K562 (cell line): ENCODE data around the gene RNF121. TPM values are rescaled to one million over a fixed set of nuclear protein-coding genes. Genes with fewer than 3 reads are reported as not detected.

Experiments
- ATAC-seq: fragments of 200-7000 bp; cut with Tn5 transposase; 3 replicates; pipeline ENCODE4 v1.9.1; 2020; ENCODE audit warnings: moderate library complexity
- BruUV-seq: library from RNA; stranded (reverse); fragments of 400-500 nt; replicated peaks from 2 replicates; lab custom pipeline; 2021; lab: Mats Ljungman, UMichigan
- CTCF ChIA-PET: fragments of 300-600 bp; formaldehyde crosslinking; extraction: SDS; loops from one replicate; lab custom pipeline; 2021; ENCODE audit warnings: low intra/inter-chr PET ratio; lab: Yijun Ruan, JAX
- POLR2A ChIA-PET: fragments of 300-600, 350-650 bp; sonication (Branson Sonifier 250); formaldehyde crosslinking; extraction: SDS; loops from one replicate; lab custom pipeline; 2021; ENCODE audit warnings: antibody characterized with exemption, inconsistent platforms; lab: Yijun Ruan, JAX
- DNase-seq, 4 experiments: peaks; one replicate each; pipeline versions ENCODE4 v3.0.0 to v3.0.0-alpha.2; 2011 to 2018; ENCODE audit warnings: low spot score in 3 of 4, mixed read lengths in 3 of 4; ENCODE audit errors: extremely low read depth in 1 of 4
- FAIRE-seq: peaks from 2 replicates; lab custom pipeline; 2011; peaks lifted over from hg19 to GRCh38; lab: Jason Lieb, UNC
- H2AFZ ChIP-seq: 2 replicates; pipeline ENCODE4 v1.6.0; 2011; ENCODE audit warnings: low read depth, low read length, control low read depth, inconsistent platforms
- H3K27ac ChIP-seq: fragments of 200-600 bp; 3 replicates; pipeline ENCODE4 v1.8.0; 2011; ENCODE audit warnings: low read depth, mild to moderate bottlenecking, control low read depth, inconsistent platforms, low read length, moderate library complexity, mixed read lengths; ENCODE audit errors: extremely low read depth
- H3K27me3 ChIP-seq, 2 experiments: fragments of 300-600 bp in 1 of 2; 2 replicates in 1 of 2; 3 replicates in 1 of 2; pipeline versions ENCODE4 v1.6.0 to v1.8.0; 2011; ENCODE audit warnings: inconsistent platforms in 2 of 2, low read length in 2 of 2, mild to moderate bottlenecking in 1 of 2, mixed read lengths in 1 of 2, moderate library complexity in 1 of 2; ENCODE audit not compliant: control insufficient read depth in 2 of 2, insufficient read depth in 2 of 2
- H3K36me3 ChIP-seq: fragments of 300-600 bp; 3 replicates; pipeline ENCODE4 v1.8.0; 2011; ENCODE audit warnings: mild to moderate bottlenecking, low read length, inconsistent platforms; ENCODE audit not compliant: control insufficient read depth, insufficient read depth
- H3K4me1 ChIP-seq, 2 experiments: fragments of 200-600 bp in 1 of 2; replicated peaks in 1 of 2; 2 replicates in 1 of 2; 3 replicates in 1 of 2; pipeline versions ENCODE4 v1.5.1 to v1.8.0; 2011; ENCODE audit warnings: inconsistent platforms in 2 of 2, low read length in 2 of 2, mild to moderate bottlenecking in 1 of 2, mixed read lengths in 1 of 2, moderate library complexity in 1 of 2; ENCODE audit not compliant: control insufficient read depth in 2 of 2, insufficient read depth in 2 of 2
- H3K4me2 ChIP-seq: 2 replicates; pipeline ENCODE4 v1.6.1; 2011; ENCODE audit warnings: low read length, control low read depth, inconsistent platforms, mixed read lengths; ENCODE audit not compliant: insufficient read depth
- H3K4me3 ChIP-seq: fragments of 200-600 bp; sonication (generic), shearing (Covaris generic); 2 replicates; pipeline ENCODE4 v1.5.1; 2016; ENCODE audit warnings: control low read depth, inconsistent platforms
- H3K79me2 ChIP-seq: fragments of 200-600 bp; 3 replicates; pipeline ENCODE4 v1.8.0; 2011; ENCODE audit warnings: low read length, inconsistent platforms; ENCODE audit not compliant: control insufficient read depth, insufficient read depth
- H3K9ac ChIP-seq, 2 experiments: 2 replicates each; pipeline versions ENCODE4 v1.6.0 to v1.6.1; 2011; ENCODE audit warnings: low read depth in 2 of 2, low read length in 2 of 2, control low read depth in 1 of 2, inconsistent platforms in 1 of 2, mild to moderate bottlenecking in 1 of 2, mixed read lengths in 1 of 2; ENCODE audit not compliant: insufficient read depth in 1 of 2
- H3K9me1 ChIP-seq: one replicate; pipeline ENCODE4 v1.6.0; 2011; ENCODE audit warnings: inconsistent platforms, mild to moderate bottlenecking, low read length, moderate library complexity; ENCODE audit not compliant: control insufficient read depth, insufficient read depth
- H3K9me3 ChIP-seq: replicated peaks from 2 replicates; pipeline ENCODE4 v1.5.1; 2011; ENCODE audit warnings: low read depth, low read length, inconsistent platforms; ENCODE audit not compliant: control insufficient read depth, insufficient read depth
- H4K20me1 ChIP-seq: replicated peaks from 2 replicates; pipeline ENCODE4 v1.6.1; 2011; ENCODE audit warnings: low read length, inconsistent platforms, mixed read lengths; ENCODE audit not compliant: control insufficient read depth, insufficient read depth
- CBX1 ChIP-seq: sonication (generic); IDR thresholded peaks from 2 replicates; pipeline ENCODE4 v1.6.1; 2016; ENCODE audit warnings: antibody characterized with exemption, low read depth, mild to moderate bottlenecking
- DDX20 ChIP-seq: fragments of 450-650 bp; IDR thresholded peaks from 2 replicates; pipeline ENCODE4 v1.6.1; 2016; ENCODE audit warnings: missing genetic modification characterization, low read depth, mild to moderate bottlenecking, missing compliant biosample characterization, moderate library complexity
- ETV5 ChIP-seq: sonication (generic); formaldehyde crosslinking; IDR thresholded peaks from 2 replicates; pipeline ENCODE4 v1.4.0; 2020; ENCODE audit warnings: low read depth, mild to moderate bottlenecking, missing genetic modification reagents
- MITF ChIP-seq: IDR thresholded peaks from 2 replicates; pipeline ENCODE4 v1.6.1; 2014; ENCODE audit warnings: antibody characterized with exemption
- WGBS: fragments of 100-300 bp; shearing (Covaris generic); methylation state at CpG from one replicate; pipeline ENCODE4 v1.1.6; 2016; ENCODE audit warnings: low coverage, mixed read lengths; ENCODE audit not compliant: insufficient coverage; ENCODE audit errors: missing lambda C conversion rate; 5-methylcytosine and 5-hydroxymethylcytosine counted together
- in situ Hi-C: fragments of 300-500 bp; cut with MboI; formaldehyde crosslinking; loops from 4 replicates; pipeline ENCODE4 v1.15.0; 2018; ENCODE audit warnings: inconsistent platforms, mixed read lengths
- intact Hi-C: fragments of 100-400 bp; cut with micrococcal nuclease; formaldehyde crosslinking; loops from 2 replicates; pipeline ENCODE4 v1.14.2; 2022
- polyA plus RNA-seq, 8 experiments: library from polyadenylated mRNA; depleted of rRNA in 4 of 8; stranded (reverse) in 5 of 8; unstranded in 3 of 8; fragments of >200 nt; fragmentation: Nextera tagmentation in 2 of 8; fragmentation: Illumina TruSeq in 1 of 8; extraction: Ambion mirVana in 2 of 8; extraction: Trizol in 1 of 8; gene quantifications; 2 replicates each; pipeline versions ENCODE4 v1.2.1 to v1.2.3, GENCODE V29; 2011 to 2014; ENCODE audit warnings: inconsistent platforms in 1 of 8, missing spikeins in 1 of 8
- total RNA-seq, 7 experiments: library from RNA; depleted of rRNA in 6 of 7; stranded (reverse); fragments of >200 nt in 6 of 7; fragmentation: Illumina TruSeq in 2 of 7; extraction: Trizol in 2 of 7; gene quantifications; 2 replicates each; pipeline versions ENCODE4 v1.2.1 to v1.2.3, GENCODE V29; 2011 to 2021; ENCODE audit warnings: low replicate concordance in 1 of 7
- TF ChIP-seq, protein P1 (sequence below): sonication (generic); formaldehyde crosslinking; IDR thresholded peaks from 2 replicates; pipeline ENCODE4 v1.8.0; 2022; ENCODE audit warnings: mild to moderate bottlenecking, missing genetic modification reagents, borderline replicate concordance

RNF121 gene
- total and polyA plus RNA-seq, 9 of the 15 experiments (the other 6 are each of a cell fraction or from before 2014, with no cell fraction given) = 8.0 to 63.4 (median 20.5) TPM

GRCh38 chr11:71914617-71915189 is 14.1 kb upstream of the RNF121 start:
- CTCF ChIA-PET = interaction anchor here (0.6 kb wide), 1 partner anchor 230 kb away, joined by 3 read pairs; no protein-coding TSS in a partner anchor
- peaks cover 37% of the 10 kb centered on the region; the same call in 2 of the 3 replicates for H3K36me3 ChIP-seq
- no peaks in the 10 kb centered on the region for H3K27me3 ChIP-seq
- in situ Hi-C loops (no loop called here), intact Hi-C loops (no loop called here)
- no peak overlapping the region for H3K4me2 ChIP-seq
- H3K9me1 ChIP-seq = no peaks in the 10 kb centered on the region
- H3K9ac ChIP-seq = no peak overlapping the region
- POLR2A ChIA-PET = no interaction called here
- H3K9me3 ChIP-seq = no peaks in the 10 kb centered on the region
- H3K27ac ChIP-seq = no peak overlapping the region
- DNase-seq = no peak
- H3K4me3 ChIP-seq = no peak overlapping the region
- BruUV-seq = no TSS peak
- no peak for FAIRE-seq
- ATAC-seq = no peak
- H4K20me1 ChIP-seq = no peaks in the 10 kb centered on the region
- TF ChIP-seq ETV5 (CRISPR knock-in tag) = no peak
- no peak for TF ChIP-seq CBX1
- TF ChIP-seq DDX20 (tag) = no peak
- WGBS = 88% methylated on average over 6 of the region's 7 CpGs
- no peaks in the 10 kb centered on the region for H3K79me2 ChIP-seq
- no peaks in the 10 kb centered on the region for H3K4me1 ChIP-seq
- H2AFZ ChIP-seq = no peak overlapping the region

DNA sequence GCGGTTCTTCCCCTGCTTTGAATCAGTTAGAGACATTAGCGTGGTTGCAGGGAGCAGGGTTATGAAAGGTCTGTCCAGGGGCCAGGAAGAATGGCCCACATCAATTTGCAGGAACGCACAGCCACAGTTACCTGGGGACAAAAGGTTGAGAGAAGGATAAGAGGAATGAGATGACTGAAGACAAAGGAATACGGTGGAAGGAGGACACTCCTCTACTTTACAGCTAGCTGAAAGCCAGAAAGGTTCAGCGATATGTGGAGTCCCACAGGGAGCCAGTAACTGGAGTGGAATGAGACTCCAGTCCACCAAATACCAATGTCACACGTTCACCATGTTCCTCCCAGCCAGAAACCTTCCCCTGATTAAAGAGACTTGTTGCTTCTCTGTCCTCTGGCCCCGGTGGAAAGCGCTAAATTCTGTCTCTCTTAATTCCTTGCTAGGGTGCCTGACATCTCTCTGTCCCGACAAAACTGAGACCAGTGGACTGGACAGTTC is 11.2 kb upstream of the RNF121 start:
- in situ Hi-C loops = no loop called here
- no peak for ATAC-seq
- Histone ChIP-seq H3K79me2 (no peaks in the 10 kb centered on the region), H3K9ac (no peak overlapping the region), H3K4me2 (no peak overlapping the region), H2AFZ (no peak overlapping the region), H3K9me3 (no peaks in the 10 kb centered on the region; the same call in 1 of the 2 replicates), H3K36me3 (peaks cover 35% of the 10 kb centered on the region; the same call in 2 of the 3 replicates), H3K4me1 (no peaks in the 10 kb centered on the region), H3K4me3 (no peak overlapping the region), H3K9me1 (no peaks in the 10 kb centered on the region), H3K27ac (no peak overlapping the region), H3K27me3 (no peaks in the 10 kb centered on the region), H4K20me1 (no peaks in the 10 kb centered on the region)
- no peak for FAIRE-seq
- no TSS peak for BruUV-seq
- TF ChIP-seq, protein P1, sequence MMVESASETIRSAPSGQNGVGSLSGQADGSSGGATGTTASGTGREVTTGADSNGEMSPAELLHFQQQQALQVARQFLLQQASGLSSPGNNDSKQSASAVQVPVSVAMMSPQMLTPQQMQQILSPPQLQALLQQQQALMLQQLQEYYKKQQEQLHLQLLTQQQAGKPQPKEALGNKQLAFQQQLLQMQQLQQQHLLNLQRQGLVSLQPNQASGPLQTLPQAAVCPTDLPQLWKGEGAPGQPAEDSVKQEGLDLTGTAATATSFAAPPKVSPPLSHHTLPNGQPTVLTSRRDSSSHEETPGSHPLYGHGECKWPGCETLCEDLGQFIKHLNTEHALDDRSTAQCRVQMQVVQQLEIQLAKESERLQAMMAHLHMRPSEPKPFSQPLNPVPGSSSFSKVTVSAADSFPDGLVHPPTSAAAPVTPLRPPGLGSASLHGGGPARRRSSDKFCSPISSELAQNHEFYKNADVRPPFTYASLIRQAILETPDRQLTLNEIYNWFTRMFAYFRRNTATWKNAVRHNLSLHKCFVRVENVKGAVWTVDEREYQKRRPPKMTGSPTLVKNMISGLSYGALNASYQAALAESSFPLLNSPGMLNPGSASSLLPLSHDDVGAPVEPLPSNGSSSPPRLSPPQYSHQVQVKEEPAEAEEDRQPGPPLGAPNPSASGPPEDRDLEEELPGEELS (CRISPR knock-in tag) = no peak
- TF ChIP-seq MITF = no peak
- ChIA-PET CTCF (no interaction called here), POLR2A (interaction anchor here (0.8 kb wide), 1 partner anchor 11 kb away, joined by 3 read pairs; the partner anchor contains the start of genes RNF121 and XNDC1N)
- WGBS = 76% methylated on average over 9 of the region's 9 CpGs
- intact Hi-C loops = no loop called here
- no peak for DNase-seq
